MM.1S (cell line): ENCODE data around the gene NARF.

Experiments
- DNase-seq: peaks from one replicate; pipeline ENCODE4 v3.0.0-alpha.2; 2015
- H2AFZ ChIP-seq: fragments of 300-600 bp; sonication (generic); 2 replicates; pipeline ENCODE4 v1.6.0; 2016; ENCODE audit warnings: antibody characterized with exemption, low read length
- H3F3A ChIP-seq: fragments of 300-600 bp; sonication (generic); 2 replicates; pipeline ENCODE4 v1.6.1; 2016; ENCODE audit warnings: mild to moderate bottlenecking, antibody characterized with exemption, low read length, moderate library complexity, mixed read lengths; ENCODE audit not compliant: insufficient read depth
- H3K27ac ChIP-seq: fragments of 300-600 bp; sonication (generic); 2 replicates; pipeline ENCODE4 v1.5.1; 2016; ENCODE audit warnings: mild to moderate bottlenecking, low read length
- H3K27me3 ChIP-seq: fragments of 300-600 bp; sonication (generic); replicated peaks from 2 replicates; pipeline ENCODE4 v1.6.0; 2016; ENCODE audit warnings: low read length; ENCODE audit not compliant: insufficient read depth
- H3K36me3 ChIP-seq: fragments of 300-600 bp; sonication (generic); replicated peaks from 2 replicates; pipeline ENCODE4 v1.6.1; 2016; ENCODE audit warnings: mild to moderate bottlenecking, low read length, mixed read lengths; ENCODE audit not compliant: insufficient read depth
- H3K4me1 ChIP-seq: fragments of 300-600 bp; sonication (generic); 2 replicates; pipeline ENCODE4 v1.6.1; 2016; ENCODE audit warnings: low read length, mixed read lengths
- H3K4me2 ChIP-seq: fragments of 300-600 bp; sonication (generic); 2 replicates; pipeline ENCODE4 v1.6.0; 2016; ENCODE audit warnings: low read depth, low read length
- H3K4me3 ChIP-seq: fragments of 300-600 bp; sonication (generic); 2 replicates; pipeline ENCODE4 v1.5.1; 2016; ENCODE audit warnings: low read length, mixed read lengths
- H3K79me2 ChIP-seq: fragments of 300-600 bp; sonication (generic); 2 replicates; pipeline ENCODE4 v1.6.1; 2016; ENCODE audit warnings: mixed run types, low read length, mixed read lengths
- H3K9ac ChIP-seq: fragments of 300-600 bp; sonication (generic); 2 replicates; pipeline ENCODE4 v1.6.1; 2016; ENCODE audit warnings: low read length, mixed read lengths
- H3K9me2 ChIP-seq: fragments of 300-600 bp; sonication (generic); replicated peaks from 2 replicates; pipeline ENCODE4 v1.6.1; 2016; ENCODE audit warnings: mild to moderate bottlenecking, low read length, mixed read lengths; ENCODE audit not compliant: insufficient read depth
- H3K9me3 ChIP-seq: fragments of 300-600 bp; sonication (generic); replicated peaks from 2 replicates; pipeline ENCODE4 v1.6.1; 2016; ENCODE audit warnings: mild to moderate bottlenecking, low read length, mixed read lengths; ENCODE audit not compliant: insufficient read depth
- H4K20me1 ChIP-seq: fragments of 300-600 bp; sonication (generic); 2 replicates; pipeline ENCODE4 v1.6.1; 2016; ENCODE audit warnings: mild to moderate bottlenecking, low read length, moderate library complexity, mixed read lengths; ENCODE audit not compliant: insufficient read depth
- CTCF ChIP-seq: fragments of 300-600 bp; sonication (generic); IDR thresholded peaks from 2 replicates; pipeline ENCODE4 v1.5.1; 2016; ENCODE audit warnings: antibody characterized with exemption, low read length, mixed read lengths
- EZH2 ChIP-seq: fragments of 300-600 bp; sonication (generic); optimal IDR thresholded peaks from 2 replicates; pipeline ENCODE3; 2017; ENCODE audit warnings: low read depth, mild to moderate bottlenecking, antibody characterized with exemption, low read length, mixed read lengths
- EZH2phosphoT487 ChIP-seq: fragments of 300-600 bp; sonication (generic); IDR thresholded peaks from 2 replicates; pipeline ENCODE4 v1.6.1; 2018; ENCODE audit warnings: antibody characterized with exemption, low read length

Gene NARF

GRCh38 chr17:82436601-82437324 is 21.8 kb upstream of the NARF start:
- H3K9me3 ChIP-seq: no peaks in the 10 kb centered on the region
- no peaks in the 10 kb centered on the region for H3K36me3 ChIP-seq
- peaks cover 15% of the 10 kb centered on the region for H3K4me1 ChIP-seq
- no peaks in the 10 kb centered on the region for H3K9me2 ChIP-seq
- H3K27ac ChIP-seq: no peak overlapping the region
- no peaks in the 10 kb centered on the region for H4K20me1 ChIP-seq
- H3F3A ChIP-seq: no peaks in the 10 kb centered on the region; the same call in 1 of the 2 replicates
- no peak overlapping the region for H3K9ac ChIP-seq
- H3K79me2 ChIP-seq: no peaks in the 10 kb centered on the region
- H3K4me2 ChIP-seq: no peak overlapping the region
- no peak for TF ChIP-seq EZH2phosphoT487
- no peak for TF ChIP-seq CTCF
- TF ChIP-seq EZH2: no peak
- DNase-seq: no peak
- no peak overlapping the region for H3K4me3 ChIP-seq
- no peaks in the 10 kb centered on the region for H3K27me3 ChIP-seq
- no peak overlapping the region for H2AFZ ChIP-seq

- no peak overlapping the region for H3K27ac ChIP-seq
- H3K9ac ChIP-seq: no peak overlapping the region
- no peak overlapping the region for H2AFZ ChIP-seq
- H3K9me3 ChIP-seq: no peaks in the 10 kb centered on the region
- H3K36me3 ChIP-seq: no peaks in the 10 kb centered on the region
- H3F3A ChIP-seq: peaks cover under 1% of the 10 kb centered on the region
- H3K79me2 ChIP-seq: no peaks in the 10 kb centered on the region
- peaks cover 15% of the 10 kb centered on the region for H3K4me1 ChIP-seq
- no peak for DNase-seq
- H3K9me2 ChIP-seq: no peaks in the 10 kb centered on the region
- no peak overlapping the region for H3K4me3 ChIP-seq
- no peaks in the 10 kb centered on the region for H3K27me3 ChIP-seq
- no peak for TF ChIP-seq EZH2phosphoT487
- no peak for TF ChIP-seq EZH2
- TF ChIP-seq CTCF: no peak
- no peaks in the 10 kb centered on the region for H4K20me1 ChIP-seq
- H3K4me2 ChIP-seq: no peak overlapping the region
Observed at GRCh38 chr17:82437325-82437668, 21.2 kb upstream of the NARF start.

- Histone ChIP-seq H3F3A (peaks cover 6% of the 10 kb centered on the region), H3K9ac (no peak overlapping the region), H3K4me3 (no peak overlapping the region), H3K36me3 (no peaks in the 10 kb centered on the region), H3K4me2 (no peak overlapping the region), H3K27me3 (no peaks in the 10 kb centered on the region), H3K9me2 (no peaks in the 10 kb centered on the region), H2AFZ (no peak overlapping the region), H4K20me1 (no peaks in the 10 kb centered on the region), H3K79me2 (no peaks in the 10 kb centered on the region), H3K4me1 (peaks cover 15% of the 10 kb centered on the region), H3K27ac (no peak overlapping the region), H3K9me3 (no peaks in the 10 kb centered on the region)
- DNase-seq: no peak
- no peak for TF ChIP-seq CTCF
- TF ChIP-seq EZH2: no peak
- TF ChIP-seq EZH2phosphoT487: no peak
Observed at GRCh38 chr17:82438401-82439193, 19.9 kb upstream of the NARF start.
